Mesendoderm (in vitro differentiated cells): ENCODE measurements around the gene PIEZO1.

Experiments used
- DNase-seq: peaks from one replicate; pipeline ENCODE4 v3.0.0; 2013
- H2AK5ac ChIP-seq: 2 replicates; pipeline ENCODE4 v1.6.1; 2013; ENCODE audit warnings: low read length, inconsistent platforms
- H2BK120ac ChIP-seq: 2 replicates; pipeline ENCODE4 v1.6.1; 2013; ENCODE audit warnings: low read depth, mild to moderate bottlenecking, low read length, moderate library complexity, mixed read lengths
- H2BK15ac ChIP-seq: replicated peaks from 2 replicates; pipeline ENCODE4 v1.6.1; 2013; ENCODE audit warnings: low read depth, mild to moderate bottlenecking, moderate library complexity
- H2BK5ac ChIP-seq: 2 replicates; pipeline ENCODE4 v1.6.1; 2013; ENCODE audit warnings: low read length, inconsistent platforms
- H3K18ac ChIP-seq: 2 replicates; pipeline ENCODE4 v1.6.1; 2013; ENCODE audit warnings: mild to moderate bottlenecking, low read length, mixed read lengths
- H3K23ac ChIP-seq: one replicate; pipeline ENCODE4 v1.6.1; 2013; ENCODE audit warnings: low read length
- H3K27ac ChIP-seq: 2 replicates; pipeline ENCODE4 v1.5.1; 2013; ENCODE audit warnings: low read depth, mild to moderate bottlenecking, inconsistent platforms, low read length, moderate library complexity
- H3K27me3 ChIP-seq: 2 replicates; pipeline ENCODE4 v1.6.1; 2013; ENCODE audit warnings: low read length, control low read depth, mild to moderate bottlenecking, inconsistent platforms; ENCODE audit not compliant: insufficient read depth, poor library complexity
- H3K36me3 ChIP-seq: 2 replicates; pipeline ENCODE4 v1.6.1; 2013; ENCODE audit warnings: low read length, inconsistent platforms; ENCODE audit not compliant: control insufficient read depth, insufficient read depth
- H3K4ac ChIP-seq: one replicate; pipeline ENCODE4 v1.6.1; 2013; ENCODE audit warnings: low read depth, mild to moderate bottlenecking, low read length, moderate library complexity
- H3K4me1 ChIP-seq: 2 replicates; pipeline ENCODE4 v1.6.1; 2013; ENCODE audit warnings: low read depth, low read length, inconsistent platforms; ENCODE audit not compliant: control insufficient read depth
- H3K4me2 ChIP-seq: 2 replicates; pipeline ENCODE4 v1.6.1; 2013; ENCODE audit warnings: low read length
- H3K4me3 ChIP-seq: 2 replicates; pipeline ENCODE4 v1.5.1; 2013; ENCODE audit warnings: mild to moderate bottlenecking, low read length
- H3K56ac ChIP-seq: one replicate; pipeline ENCODE4 v1.6.1; 2013; ENCODE audit warnings: low read length
- H3K79me1 ChIP-seq: 2 replicates; pipeline ENCODE4 v1.6.1; 2013; ENCODE audit warnings: low read length, inconsistent platforms
- H3K79me2 ChIP-seq: 2 replicates; pipeline ENCODE4 v1.6.1; 2013; ENCODE audit warnings: mild to moderate bottlenecking, low read length; ENCODE audit not compliant: control insufficient read depth, insufficient read depth
- H3K9ac ChIP-seq: 2 replicates; pipeline ENCODE4 v1.6.1; 2013; ENCODE audit warnings: low read length, inconsistent platforms
- H4K5ac ChIP-seq: one replicate; pipeline ENCODE4 v1.6.1; 2013; ENCODE audit warnings: low read length
- H4K8ac ChIP-seq: one replicate; pipeline ENCODE4 v1.6.1; 2013; ENCODE audit warnings: low read depth, mild to moderate bottlenecking, control low read depth, low read length, moderate library complexity
- WGBS: extraction: QIAGEN DNeasy Blood & Tissue Kit; methylation state at CpG from one replicate; pipeline ENCODE4 v1.1.7; 2013; ENCODE audit warnings: low lambda C conversion rate, missing lambda C conversion rate; ENCODE audit not compliant: insufficient coverage; ENCODE audit errors: extremely low coverage; 5-methylcytosine and 5-hydroxymethylcytosine counted together

The PIEZO1 gene

GRCh38 chr16:88711750-88712340 lies 73.2 kb downstream of the PIEZO1 start:
- H4K5ac ChIP-seq: no peak overlapping the region
- H2BK15ac ChIP-seq: no peak overlapping the region
- no peak overlapping the region for H3K4ac ChIP-seq
- H3K27ac ChIP-seq: no peak overlapping the region
- H3K27me3 ChIP-seq: no peaks in the 10 kb centered on the region
- no peak overlapping the region for H3K9ac ChIP-seq
- H2BK120ac ChIP-seq: no peak overlapping the region
- H3K56ac ChIP-seq: no peak overlapping the region
- H3K36me3 ChIP-seq: peaks cover 3% of the 10 kb centered on the region
- no peak overlapping the region for H2BK5ac ChIP-seq
- H3K79me2 ChIP-seq: peaks cover 4% of the 10 kb centered on the region
- WGBS: no CpG with 5 or more reads among the region's 18 CpGs
- H4K8ac ChIP-seq: no peak overlapping the region
- H3K18ac ChIP-seq: no peak overlapping the region
- DNase-seq: no peak
- H3K4me1 ChIP-seq: no peaks in the 10 kb centered on the region
- H2AK5ac ChIP-seq: no peak overlapping the region
- no peak overlapping the region for H3K4me2 ChIP-seq
- no peak overlapping the region for H3K4me3 ChIP-seq
- no peak overlapping the region for H3K23ac ChIP-seq
- peaks cover 11% of the 10 kb centered on the region for H3K79me1 ChIP-seq

- H2BK15ac ChIP-seq: no peak overlapping the region
- peaks cover 1% of the 10 kb centered on the region for H3K36me3 ChIP-seq
- H2BK5ac ChIP-seq: no peak overlapping the region
- H4K8ac ChIP-seq: no peak overlapping the region
- H3K56ac ChIP-seq: no peak overlapping the region
- H2AK5ac ChIP-seq: no peak overlapping the region
- H3K9ac ChIP-seq: no peak overlapping the region
- H3K27me3 ChIP-seq: no peaks in the 10 kb centered on the region
- H3K79me1 ChIP-seq: peaks cover 15% of the 10 kb centered on the region
- no CpG with 5 or more reads among the region's 16 CpGs for WGBS
- no peak for DNase-seq
- H3K27ac ChIP-seq: no peak overlapping the region
- H2BK120ac ChIP-seq: no peak overlapping the region
- H3K4me1 ChIP-seq: no peaks in the 10 kb centered on the region
- peaks cover 6% of the 10 kb centered on the region for H3K79me2 ChIP-seq
- H3K4me3 ChIP-seq: no peak overlapping the region
- no peak overlapping the region for H3K4me2 ChIP-seq
- H3K23ac ChIP-seq: no peak overlapping the region
- no peak overlapping the region for H3K4ac ChIP-seq
- no peak overlapping the region for H4K5ac ChIP-seq
- H3K18ac ChIP-seq: no peak overlapping the region
Observed at GRCh38 chr16:88710556-88710955, 74.5 kb downstream of the PIEZO1 start.

- H3K18ac ChIP-seq: no peak overlapping the region
- H3K4me1 ChIP-seq: no peaks in the 10 kb centered on the region
- no peak overlapping the region for H4K8ac ChIP-seq
Observed at GRCh38 chr16:88706965-88707826, 77.8 kb downstream of the PIEZO1 start.

GRCh38 chr16:88706229-88706964 lies 78.6 kb downstream of the PIEZO1 start, which contains the start of the genes CTU2 and RNF166:
Gene CTU2, plus strand, starts transcription at chr16:88706503. Its CDS starts 28 bp downstream, at chr16:88706531.
Gene RNF166, minus strand, starts transcription at chr16:88706408. Its CDS starts 83 bp downstream, at chr16:88706325.
- no peak within 1 kb of the TSS for H4K8ac ChIP-seq
- H3K27ac ChIP-seq: no peak within 1 kb of the TSS
- peak; percentile 92 for DNase-seq
- H2AK5ac ChIP-seq: no peak within 1 kb of the TSS
- peak within 1 kb of the TSS; percentile 70 for H3K4ac ChIP-seq
- no peak within 1 kb of the TSS for H2BK5ac ChIP-seq
- H3K56ac ChIP-seq: peak within 1 kb of the TSS; percentile 94
- peak within 1 kb of the TSS; percentile 81 for H3K18ac ChIP-seq
- no peaks in the 10 kb centered on the region for H3K36me3 ChIP-seq
- no peaks in the 10 kb centered on the region for H3K4me1 ChIP-seq
- peaks cover 8% of the 10 kb centered on the region for H3K79me2 ChIP-seq
- no peak within 1 kb of the TSS for H3K23ac ChIP-seq
- no peak within 1 kb of the TSS for H2BK120ac ChIP-seq
- no peaks in the 10 kb centered on the region for H3K27me3 ChIP-seq
- peaks cover 18% of the 10 kb centered on the region for H3K79me1 ChIP-seq
- H3K9ac ChIP-seq: peak within 1 kb of the TSS; percentile 82
- H3K4me3 ChIP-seq: peak within 1 kb of the TSS; percentile 81
- no peak within 1 kb of the TSS for H2BK15ac ChIP-seq
- H3K4me2 ChIP-seq: peak within 1 kb of the TSS; percentile 98
- H4K5ac ChIP-seq: no peak within 1 kb of the TSS
- no CpG with 5 or more reads among the region's 86 CpGs for WGBS

More at GRCh38 chr16:88706965-88707826, 77.8 kb downstream of the PIEZO1 start:
- DNase-seq: no peak
- Histone ChIP-seq H3K4me3 (peak overlapping the region; percentile 81), H2BK5ac (no peak overlapping the region), H2BK120ac (no peak overlapping the region), H4K5ac (no peak overlapping the region), H3K36me3 (no peaks in the 10 kb centered on the region), H3K27me3 (no peaks in the 10 kb centered on the region), H3K56ac (peak overlapping the region; percentile 94), H3K27ac (no peak overlapping the region), H3K9ac (peak overlapping the region; percentile 82), H3K79me1 (peaks cover 18% of the 10 kb centered on the region), H2AK5ac (no peak overlapping the region), H3K23ac (no peak overlapping the region), H3K4ac (no peak overlapping the region), H3K4me2 (peak overlapping the region; percentile 98), H2BK15ac (no peak overlapping the region), H3K79me2 (peaks cover 8% of the 10 kb centered on the region)
- no CpG with 5 or more reads among the region's 17 CpGs for WGBS

- H3K9ac ChIP-seq: peak overlapping the region; percentile 80
- H3K4ac ChIP-seq: peak overlapping the region; percentile 22
- H3K4me1 ChIP-seq: no peaks in the 10 kb centered on the region
- H3K36me3 ChIP-seq: no peaks in the 10 kb centered on the region
- no peak overlapping the region for H3K27ac ChIP-seq
- H3K79me2 ChIP-seq: peaks cover 8% of the 10 kb centered on the region
- no peak overlapping the region for H4K5ac ChIP-seq
- H2BK120ac ChIP-seq: no peak overlapping the region
- peak overlapping the region; percentile 81 for H3K18ac ChIP-seq
- peak overlapping the region; percentile 86 for H3K56ac ChIP-seq
- H3K23ac ChIP-seq: no peak overlapping the region
- peak overlapping the region; percentile 79 for H3K4me3 ChIP-seq
- WGBS: no CpG with 5 or more reads among the region's 57 CpGs
- no peak overlapping the region for H2BK5ac ChIP-seq
- peaks cover 18% of the 10 kb centered on the region for H3K79me1 ChIP-seq
- no peak for DNase-seq
- H3K4me2 ChIP-seq: peak overlapping the region; percentile 85
- no peaks in the 10 kb centered on the region for H3K27me3 ChIP-seq
- no peak overlapping the region for H2AK5ac ChIP-seq
- no peak overlapping the region for H2BK15ac ChIP-seq
- no peak overlapping the region for H4K8ac ChIP-seq
Observed at GRCh38 chr16:88705801-88706228, 79.2 kb downstream of the PIEZO1 start.
